Breast epithelium (tissue), 4 donors: ENCODE results near the gene OAS1. TPM values are rescaled to one million over a fixed set of nuclear protein-coding genes. Genes with fewer than 3 reads are reported as not detected.

ENCODE experiments used
- DNase-seq, 2 donors: peaks; one replicate each; pipeline ENCODE4 v3.0.0-alpha.2; 2019; ENCODE audit warnings: low spot score in 2 of 2
- H3K27ac ChIP-seq, 2 donors: fragments of 200-600 bp; sonication (generic) in 1 of 2; one replicate each; pipeline ENCODE4 v1.5.1; 2016 to 2019; ENCODE audit warnings: mild to moderate bottlenecking in 1 of 2
- H3K27me3 ChIP-seq, 2 donors: fragments of 200-600 bp; sonication (generic) in 1 of 2; one replicate each; pipeline versions ENCODE4 v1.5.1 to v1.6.0; 2017 to 2019; ENCODE audit warnings: control low read depth in 1 of 2, mild to moderate bottlenecking in 1 of 2
- H3K36me3 ChIP-seq: fragments of 200-600 bp; one replicate; pipeline ENCODE4 v1.5.1; 2019
- H3K4me1 ChIP-seq, 2 donors: fragments of 200-600 bp; sonication (generic); one replicate each; pipeline ENCODE4 v1.5.1; 2016 to 2019; ENCODE audit warnings: control low read depth in 1 of 2
- H3K4me3 ChIP-seq, 3 donors: fragments of 200-600 bp; sonication (generic); 1 replicate in 2 of 3; 2 replicates in 1 of 3; pipeline ENCODE4 v1.5.1; 2016 to 2019; ENCODE audit warnings: mild to moderate bottlenecking in 3 of 3, moderate library complexity in 2 of 3
- H3K9me3 ChIP-seq, 2 donors: fragments of 200-600 bp; sonication (generic) in 1 of 2; one replicate each; pipeline ENCODE4 v1.5.1; 2016 to 2019; ENCODE audit warnings: control low read depth in 1 of 2
- POLR2A ChIP-seq: fragments of 450-650 bp; IDR thresholded peaks from one replicate; pipeline ENCODE4 v1.6.1; 2016; ENCODE audit warnings: antibody characterized with exemption, mild to moderate bottlenecking, moderate library complexity
- POLR2AphosphoS5 ChIP-seq, 3 donors: sonication (generic); formaldehyde crosslinking; IDR thresholded peaks; one replicate each; pipeline ENCODE4 v1.6.1; 2017; ENCODE audit warnings: antibody characterized with exemption in 3 of 3
- intact Hi-C: fragments of 100-400 bp; cut with DNase I; formaldehyde crosslinking; loops from one replicate; pipeline ENCODE4 v1.15.1; 2023; ENCODE audit warnings: low total_unique reads
- total RNA-seq, 3 donors: library from RNA; depleted of rRNA; stranded (reverse); fragments of >200 nt; gene quantifications; one replicate each; pipeline ENCODE4 v1.1.0, GENCODE V29; 2016
- TF ChIP-seq, protein P1 (sequence below), 3 donors: fragments of 450-650 bp; IDR thresholded peaks; one replicate each; pipeline ENCODE4 v1.5.1; 2016 to 2017; ENCODE audit warnings: antibody characterized with exemption in 3 of 3, mild to moderate bottlenecking in 3 of 3, moderate library complexity in 3 of 3

Gene OAS1
- total RNA-seq, 3 donors from 2014 or later = 21.4 to 39.4 (median 23.3) TPM

DNA sequence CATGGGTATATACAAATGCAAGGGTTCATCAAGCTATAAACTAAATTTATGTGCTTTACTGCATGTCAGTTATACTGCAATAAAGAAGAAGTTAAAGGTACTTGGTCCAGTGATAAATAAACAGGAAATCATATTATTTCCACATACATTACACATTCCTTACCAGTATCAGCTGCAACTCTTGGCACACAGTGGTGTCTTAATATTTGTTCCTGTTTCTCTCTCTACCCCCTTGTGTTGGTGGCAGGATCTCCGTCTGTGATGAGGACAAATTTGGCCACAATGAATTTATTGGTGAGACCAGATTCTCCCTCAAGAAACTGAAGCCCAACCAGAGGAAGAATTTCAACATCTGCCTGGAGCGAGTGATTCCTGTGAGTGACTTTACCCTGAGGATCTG, 19.2 kb upstream of the OAS1 start:
- peaks cover 0 to 4% of the 10 kb centered on the region in 2 donors for H3K9me3 ChIP-seq
- intact Hi-C loops = no loop called here
- no peak for DNase-seq
- TF ChIP-seq, protein P1, sequence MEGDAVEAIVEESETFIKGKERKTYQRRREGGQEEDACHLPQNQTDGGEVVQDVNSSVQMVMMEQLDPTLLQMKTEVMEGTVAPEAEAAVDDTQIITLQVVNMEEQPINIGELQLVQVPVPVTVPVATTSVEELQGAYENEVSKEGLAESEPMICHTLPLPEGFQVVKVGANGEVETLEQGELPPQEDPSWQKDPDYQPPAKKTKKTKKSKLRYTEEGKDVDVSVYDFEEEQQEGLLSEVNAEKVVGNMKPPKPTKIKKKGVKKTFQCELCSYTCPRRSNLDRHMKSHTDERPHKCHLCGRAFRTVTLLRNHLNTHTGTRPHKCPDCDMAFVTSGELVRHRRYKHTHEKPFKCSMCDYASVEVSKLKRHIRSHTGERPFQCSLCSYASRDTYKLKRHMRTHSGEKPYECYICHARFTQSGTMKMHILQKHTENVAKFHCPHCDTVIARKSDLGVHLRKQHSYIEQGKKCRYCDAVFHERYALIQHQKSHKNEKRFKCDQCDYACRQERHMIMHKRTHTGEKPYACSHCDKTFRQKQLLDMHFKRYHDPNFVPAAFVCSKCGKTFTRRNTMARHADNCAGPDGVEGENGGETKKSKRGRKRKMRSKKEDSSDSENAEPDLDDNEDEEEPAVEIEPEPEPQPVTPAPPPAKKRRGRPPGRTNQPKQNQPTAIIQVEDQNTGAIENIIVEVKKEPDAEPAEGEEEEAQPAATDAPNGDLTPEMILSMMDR (IDR thresholded peaks at IDR 0.05) = no peak
- no peaks in the 10 kb centered on the region for H3K4me1 ChIP-seq
- H3K4me3 ChIP-seq = no peak overlapping the region
- no peak overlapping the region for H3K27ac ChIP-seq
- H3K36me3 ChIP-seq = no peaks in the 10 kb centered on the region
- H3K27me3 ChIP-seq = no peaks in the 10 kb centered on the region

DNA sequence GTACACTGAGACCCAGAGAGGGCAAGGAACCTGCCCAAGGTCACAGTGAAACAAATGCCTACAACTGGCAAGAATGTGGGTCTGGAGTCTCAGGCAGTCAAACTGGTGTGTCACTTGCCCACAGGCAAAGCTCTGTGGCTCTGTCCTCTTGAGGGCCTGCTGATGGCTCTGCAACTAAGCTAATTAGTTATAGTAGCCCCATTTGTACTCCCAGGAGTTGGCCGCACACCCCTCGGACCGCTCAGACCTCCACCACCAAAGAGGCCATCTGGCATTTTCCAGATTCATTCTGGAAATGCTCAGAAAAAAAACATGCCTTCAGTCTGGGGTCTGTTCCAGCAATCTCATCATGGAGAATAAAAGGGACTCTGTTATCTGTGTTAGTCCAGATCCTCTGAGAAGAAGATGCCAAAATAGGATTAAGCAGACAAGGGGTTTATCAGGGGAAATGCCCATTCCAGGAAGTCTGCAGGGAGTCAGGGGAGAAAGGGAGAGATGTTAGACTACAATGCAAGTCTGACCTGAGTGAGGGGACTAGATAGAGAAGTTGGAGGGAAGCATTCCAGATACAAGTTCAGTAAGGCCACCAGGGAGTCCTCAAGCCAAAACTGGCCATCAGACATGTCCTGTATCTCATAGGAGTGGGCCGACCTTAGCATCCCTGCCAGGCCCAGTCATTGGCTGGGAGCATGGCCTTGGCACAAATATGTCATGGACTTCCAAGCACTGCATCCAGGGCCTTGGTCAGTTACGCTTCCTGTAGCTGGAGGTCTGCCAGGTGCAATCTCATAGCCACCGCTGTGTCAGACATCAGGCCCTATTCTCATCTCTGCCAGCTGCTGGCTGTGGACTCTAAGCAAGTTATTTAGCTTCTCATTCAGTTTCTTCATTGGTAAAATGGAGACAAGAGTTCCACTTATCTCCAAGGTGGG, 15.4 kb upstream of the OAS1 start:
- Histone ChIP-seq H3K27me3 (no peaks in the 10 kb centered on the region), H3K4me1 (no peaks in the 10 kb centered on the region), H3K4me3 (no peak overlapping the region), H3K27ac (no peak overlapping the region), H3K9me3 (no peaks in the 10 kb centered on the region), H3K36me3 (no peaks in the 10 kb centered on the region)
- TF ChIP-seq, protein P1 (IDR thresholded peaks at IDR 0.05) = no peak
- no peak for TF ChIP-seq POLR2AphosphoS5 (IDR thresholded peaks at IDR 0.05)
- TF ChIP-seq POLR2A = no peak
- DNase-seq = no peak
- intact Hi-C loops = no loop called here

DNA sequence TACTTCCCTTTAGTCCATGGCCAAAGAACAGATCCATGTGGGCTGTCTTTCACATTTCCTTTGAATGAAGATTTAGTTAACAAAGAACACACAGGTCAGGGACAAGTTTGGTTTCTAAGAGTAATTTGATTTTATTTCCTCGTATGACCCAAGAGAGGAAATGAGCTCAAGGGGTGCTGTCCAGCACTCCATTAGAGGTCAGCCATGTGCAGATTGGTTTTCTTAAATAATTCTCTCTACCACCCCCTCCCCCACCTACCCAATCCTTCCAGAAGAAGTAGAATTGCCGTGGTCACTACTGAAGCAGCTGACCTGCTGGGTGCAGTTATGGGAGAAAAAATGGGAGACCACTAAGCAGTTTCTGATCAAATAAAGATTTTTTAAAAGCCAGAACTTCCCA, 13.9 kb upstream of the OAS1 start:
- Histone ChIP-seq H3K36me3 (no peaks in the 10 kb centered on the region), H3K27me3 (no peaks in the 10 kb centered on the region), H3K4me1 (no peaks in the 10 kb centered on the region), H3K27ac (no peak overlapping the region), H3K9me3 (no peaks in the 10 kb centered on the region), H3K4me3 (no peak overlapping the region)
- TF ChIP-seq, protein P1 (IDR thresholded peaks at IDR 0.05) = no peak
- TF ChIP-seq POLR2AphosphoS5 (IDR thresholded peaks at IDR 0.05) = no peak
- TF ChIP-seq POLR2A = no peak
- intact Hi-C loops = no loop called here
- DNase-seq = no peak

DNA sequence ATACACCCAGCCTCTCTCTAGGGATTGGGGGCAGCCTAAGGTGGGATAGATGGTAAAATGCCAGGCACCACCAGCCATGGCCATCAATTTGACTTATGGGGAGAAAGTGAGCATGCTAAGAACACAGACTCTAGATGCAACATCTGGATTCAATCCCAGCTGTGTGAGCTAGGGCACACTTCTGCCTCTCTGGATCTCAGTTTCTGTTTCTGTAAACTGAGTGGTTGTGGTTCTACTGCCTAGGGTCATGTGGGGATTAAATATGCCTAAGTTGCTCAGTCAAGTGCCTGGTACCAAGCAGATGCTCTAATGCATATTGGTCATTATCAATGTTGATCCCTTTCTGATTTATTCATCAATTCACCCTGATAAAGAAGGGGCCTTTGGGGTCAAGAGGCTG, 12.6 kb upstream of the OAS1 start:
- Histone ChIP-seq H3K4me1 (no peaks in the 10 kb centered on the region), H3K9me3 (no peaks in the 10 kb centered on the region), H3K36me3 (no peaks in the 10 kb centered on the region), H3K4me3 (no peak overlapping the region), H3K27ac (no peak overlapping the region), H3K27me3 (no peaks in the 10 kb centered on the region)
- intact Hi-C loops = no loop called here
- no peak for TF ChIP-seq POLR2A
- TF ChIP-seq, protein P1 (IDR thresholded peaks at IDR 0.05) = no peak
- no peak for TF ChIP-seq POLR2AphosphoS5 (IDR thresholded peaks at IDR 0.05)
- no peak for DNase-seq

DNA sequence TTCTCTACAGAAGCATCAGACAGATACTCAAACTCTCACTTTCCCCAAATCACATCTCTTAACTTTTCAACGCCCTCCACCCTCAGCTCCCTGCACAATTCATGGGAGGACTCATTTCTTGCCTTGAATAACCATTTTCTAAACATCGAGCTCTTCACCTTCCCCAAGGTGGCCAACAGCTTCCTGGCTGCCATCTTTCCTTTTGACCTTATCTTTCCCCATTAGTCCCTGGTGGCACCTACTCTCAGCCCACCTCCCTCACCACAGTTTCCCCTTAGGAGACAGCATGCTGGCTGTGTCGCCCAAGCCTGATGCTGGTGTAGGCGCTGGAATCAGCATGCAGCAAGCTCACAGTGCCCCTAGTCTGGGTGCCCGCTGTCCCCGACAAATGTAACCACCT, 8.4 kb upstream of the OAS1 start:
- Histone ChIP-seq H3K27me3 (no peaks in the 10 kb centered on the region), H3K4me1 (no peaks in the 10 kb centered on the region), H3K27ac (no peak overlapping the region), H3K36me3 (no peaks in the 10 kb centered on the region), H3K9me3 (no peaks in the 10 kb centered on the region), H3K4me3 (no peak overlapping the region)
- no peak for DNase-seq
- TF ChIP-seq POLR2AphosphoS5 (IDR thresholded peaks at IDR 0.05) = no peak
- TF ChIP-seq POLR2A = no peak
- TF ChIP-seq, protein P1 (IDR thresholded peaks at IDR 0.05) = no peak
- intact Hi-C loops = no loop called here
